NCI-H2171 (cell line): Measurements from ENCODE around the gene NR0B2.

Experiments used
- DNase-seq: peaks from one replicate; lab custom pipeline; 2025; lab: John Stamatoyannopoulos, UW

Gene NR0B2

DNA sequence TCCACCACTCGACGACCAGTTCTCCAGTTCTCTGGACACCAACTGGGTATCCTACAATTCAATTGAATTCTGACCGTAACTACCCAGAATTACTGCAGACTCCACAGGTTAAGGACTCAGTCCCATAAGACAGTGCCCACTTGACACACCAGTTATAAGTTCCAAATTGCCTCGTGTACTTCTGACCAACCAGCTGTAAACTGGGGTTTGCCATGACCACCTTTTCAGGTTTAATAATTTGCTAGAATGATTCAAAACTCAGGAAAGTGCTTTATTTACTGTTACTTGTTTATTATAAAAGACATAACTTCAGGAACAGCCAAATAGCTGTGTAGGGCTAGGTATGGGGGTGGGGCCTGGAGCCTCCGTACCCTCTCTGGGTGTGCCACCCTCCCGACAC, 23.0 kb upstream of the NR0B2 start:
- no peak for DNase-seq

DNA sequence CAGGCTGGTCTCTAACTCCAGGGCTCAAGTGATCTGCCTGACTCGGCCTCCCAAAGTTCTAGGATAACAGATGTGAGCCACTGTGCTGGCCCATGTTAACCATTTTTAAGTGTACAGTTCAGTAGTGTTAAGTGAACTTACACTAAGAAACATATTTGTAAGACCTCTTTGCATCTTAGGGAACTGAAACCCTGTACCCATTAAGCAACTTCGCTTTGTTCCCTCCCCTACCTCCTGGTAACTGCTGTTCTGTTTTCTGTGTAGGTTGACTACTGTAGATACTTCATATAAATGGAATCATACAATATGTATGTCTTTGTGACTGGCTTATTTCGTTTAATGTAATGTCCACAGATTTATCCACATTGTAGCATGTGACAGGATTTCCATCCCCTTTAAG, 18.8 kb upstream of the NR0B2 start:
- no peak for DNase-seq

DNA sequence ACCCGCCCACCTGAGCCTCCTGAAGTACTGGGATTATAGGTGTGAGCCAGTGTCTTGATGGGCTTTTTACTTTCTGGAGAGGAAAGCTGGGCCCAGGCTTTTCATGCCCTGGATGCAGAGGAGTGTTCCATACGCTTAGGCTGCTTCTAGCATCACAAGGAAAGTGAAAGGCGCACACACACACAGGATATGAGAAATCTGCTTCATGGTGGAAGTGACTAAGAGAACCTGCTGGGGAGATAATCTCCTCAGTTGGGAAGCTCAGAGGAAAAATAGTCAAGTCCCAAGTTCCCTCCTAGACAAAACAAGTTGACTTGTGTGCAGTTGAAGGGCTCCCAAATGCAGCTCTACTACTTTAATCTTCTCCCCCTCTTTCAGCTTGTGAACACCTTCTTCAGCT, 9.9 kb upstream of the NR0B2 start:
- DNase-seq, result no peak

DNA sequence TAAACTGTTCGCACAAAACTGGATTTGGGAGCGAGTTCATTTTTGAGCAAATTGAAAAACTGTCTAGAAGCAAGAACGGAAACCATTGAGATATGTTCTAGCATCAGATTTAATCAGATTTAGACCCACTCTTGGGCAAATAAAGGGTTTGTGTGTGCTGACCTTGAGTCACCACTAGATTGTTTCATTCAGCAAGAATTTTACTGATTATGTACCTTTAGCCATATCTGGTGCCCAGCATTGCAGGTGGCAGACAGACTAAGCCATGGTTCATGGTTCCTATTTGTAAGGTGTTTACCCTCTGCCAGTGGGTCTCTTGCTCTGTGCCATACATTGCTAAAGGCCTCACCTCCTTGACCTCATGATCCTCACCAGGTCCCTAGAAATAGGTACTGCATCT, 9.1 kb upstream of the NR0B2 start:
- no peak for DNase-seq

DNA sequence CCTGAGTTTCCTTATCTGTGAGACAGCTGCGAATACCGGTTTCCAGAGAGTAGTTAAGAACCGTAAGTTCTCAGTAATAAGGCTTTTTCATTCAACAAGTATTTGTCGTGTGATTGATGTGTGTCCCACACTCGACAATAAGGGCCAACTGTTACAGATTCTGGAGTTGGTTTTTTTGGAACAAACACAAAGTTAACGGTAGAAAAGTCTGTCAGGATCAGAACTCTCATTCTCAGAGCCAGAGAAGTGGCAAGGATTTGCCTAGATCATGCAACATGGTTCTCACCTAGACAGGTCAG, 8.6 kb upstream of the NR0B2 start:
- no peak for DNase-seq

DNA sequence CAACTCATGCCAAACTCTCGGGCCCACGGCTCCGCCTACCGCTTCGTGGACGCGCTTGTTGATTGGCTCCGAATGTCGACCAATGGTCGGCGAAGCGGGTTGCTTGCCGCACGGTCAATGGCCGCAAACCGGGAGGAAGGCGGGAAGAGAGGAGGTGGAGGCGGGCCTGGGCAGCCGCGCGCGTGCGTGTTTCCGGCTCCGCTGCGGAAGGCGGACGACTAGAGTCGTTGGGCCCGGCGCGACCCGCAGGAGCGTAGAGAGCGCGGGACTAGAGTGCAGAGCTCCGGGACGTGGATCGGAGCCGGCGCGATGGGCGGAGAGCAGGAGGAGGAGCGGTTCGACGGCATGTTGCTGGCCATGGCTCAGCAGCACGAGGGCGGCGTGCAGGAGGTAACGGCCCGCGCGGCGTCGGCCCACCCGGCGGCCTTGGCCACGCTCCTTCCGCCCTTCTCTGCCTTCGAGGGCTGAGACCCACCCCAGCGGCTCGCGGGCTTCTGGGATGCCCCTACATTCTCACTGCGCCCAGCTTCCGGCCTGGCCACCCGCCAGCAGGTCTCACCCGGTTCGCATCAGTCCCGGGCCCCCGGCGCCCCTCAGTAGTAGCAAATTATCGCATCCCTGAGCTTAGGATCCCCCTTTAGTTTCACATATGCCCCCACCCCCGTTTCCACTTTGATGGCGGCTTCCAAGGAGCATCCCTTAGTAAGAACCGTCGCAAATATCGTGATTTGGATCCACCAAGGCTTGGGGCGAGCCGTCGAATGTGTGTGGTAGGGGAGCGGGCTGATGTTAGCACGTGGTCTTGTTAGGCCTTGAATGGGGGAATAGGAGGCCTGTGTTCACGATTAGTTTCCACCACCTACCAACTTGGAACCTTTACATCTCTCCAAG, 8.0 kb upstream of the NR0B2 start, which contains the start of gene NUDC:
Gene NUDC (plus strand): TSS at position 204 of the 891 bp plus-strand sequence. CDS start 106 bp downstream, at position 310.
- peak; percentile 97 for DNase-seq

DNA sequence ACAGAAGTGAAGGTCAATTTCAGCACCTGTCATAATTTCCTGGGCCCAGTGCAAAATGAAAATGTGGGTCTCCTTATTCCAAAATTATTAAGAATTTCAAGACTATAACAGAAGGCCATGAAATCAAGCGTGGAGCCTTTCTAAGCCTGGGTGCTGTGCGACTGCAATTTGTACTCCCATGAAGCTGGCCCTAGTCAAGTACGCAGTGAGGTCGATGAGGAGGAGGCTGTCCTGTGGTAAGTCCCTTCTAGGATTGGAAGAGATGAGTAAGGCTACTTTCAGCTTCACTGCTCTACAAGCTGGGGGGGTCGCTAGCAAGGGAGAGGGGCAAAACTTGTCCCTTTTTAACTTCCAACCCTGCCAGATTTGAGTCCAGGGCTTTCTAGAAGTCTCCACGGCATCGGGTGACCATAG, 7.4 kb upstream of the NR0B2 start:
- DNase-seq, result no peak

DNA sequence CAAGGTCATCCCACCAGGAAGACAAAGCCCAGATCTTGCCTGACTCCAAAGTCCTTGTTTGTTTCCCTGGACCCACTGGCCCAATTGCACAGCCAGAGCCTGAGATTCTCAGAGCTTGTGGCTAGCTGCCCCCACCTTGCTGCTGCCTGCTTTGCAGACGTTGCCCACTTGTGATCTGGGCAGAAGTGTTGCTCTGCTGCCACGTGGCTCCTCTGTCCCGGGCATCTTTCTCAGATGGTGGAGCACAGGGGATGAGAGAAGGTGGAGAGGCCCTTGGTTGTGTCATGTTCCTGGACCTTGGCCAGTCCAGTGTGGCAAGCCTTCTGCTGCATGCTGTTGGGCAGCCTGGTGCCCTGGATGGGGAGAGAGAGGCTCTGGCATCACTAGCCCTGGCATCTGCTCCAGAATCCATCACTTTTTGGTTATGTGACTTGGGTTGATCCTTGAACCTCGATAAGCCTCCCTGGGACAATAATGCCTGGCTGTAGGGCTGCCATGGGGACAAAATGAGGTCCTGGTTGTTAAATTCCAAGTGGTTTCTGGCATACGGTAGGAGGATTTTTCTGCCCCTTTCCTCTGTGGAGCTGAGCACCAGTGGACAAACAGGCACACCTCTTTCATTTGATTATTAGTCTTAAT, 1.5 kb upstream of the NR0B2 start:
- DNase-seq, result no peak

DNA sequence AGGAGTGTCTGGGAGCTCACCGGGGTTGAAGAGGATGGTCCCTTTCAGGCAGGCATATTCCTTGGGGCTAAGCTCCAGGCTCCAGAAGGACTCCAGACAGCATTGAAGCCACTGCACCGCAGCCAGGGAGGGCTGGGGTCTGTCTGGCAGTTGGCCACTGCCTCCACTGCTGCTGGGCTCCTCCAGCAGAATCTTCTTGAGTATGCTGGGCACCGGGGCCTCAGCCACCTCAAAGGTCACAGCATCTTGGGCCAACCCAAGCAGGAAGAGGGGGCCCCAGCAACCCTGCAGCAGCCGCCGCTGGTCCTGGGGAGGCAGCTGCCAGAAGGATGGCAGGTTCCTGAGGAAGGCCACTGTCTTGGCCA, 404 bp downstream of the NR0B2 start:
- DNase-seq, result no peak

DNA sequence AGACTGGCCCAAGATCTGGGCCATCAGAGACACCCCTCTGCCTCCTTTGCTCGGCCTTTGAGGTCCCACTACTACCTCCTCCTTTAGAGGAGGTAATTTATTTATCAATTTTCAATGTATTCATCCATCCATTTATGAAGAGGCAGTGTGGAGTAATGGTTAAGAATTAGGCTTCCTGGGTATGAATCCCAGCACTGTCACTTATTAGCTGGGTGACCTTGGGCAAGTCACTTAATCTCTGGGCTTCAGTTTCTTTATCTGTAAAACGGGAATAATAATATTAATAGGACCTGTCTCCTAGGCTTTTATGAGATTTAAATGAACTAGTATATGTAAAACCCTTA, 1.7 kb downstream of the NR0B2 start:
- DNase-seq, result no peak

DNA sequence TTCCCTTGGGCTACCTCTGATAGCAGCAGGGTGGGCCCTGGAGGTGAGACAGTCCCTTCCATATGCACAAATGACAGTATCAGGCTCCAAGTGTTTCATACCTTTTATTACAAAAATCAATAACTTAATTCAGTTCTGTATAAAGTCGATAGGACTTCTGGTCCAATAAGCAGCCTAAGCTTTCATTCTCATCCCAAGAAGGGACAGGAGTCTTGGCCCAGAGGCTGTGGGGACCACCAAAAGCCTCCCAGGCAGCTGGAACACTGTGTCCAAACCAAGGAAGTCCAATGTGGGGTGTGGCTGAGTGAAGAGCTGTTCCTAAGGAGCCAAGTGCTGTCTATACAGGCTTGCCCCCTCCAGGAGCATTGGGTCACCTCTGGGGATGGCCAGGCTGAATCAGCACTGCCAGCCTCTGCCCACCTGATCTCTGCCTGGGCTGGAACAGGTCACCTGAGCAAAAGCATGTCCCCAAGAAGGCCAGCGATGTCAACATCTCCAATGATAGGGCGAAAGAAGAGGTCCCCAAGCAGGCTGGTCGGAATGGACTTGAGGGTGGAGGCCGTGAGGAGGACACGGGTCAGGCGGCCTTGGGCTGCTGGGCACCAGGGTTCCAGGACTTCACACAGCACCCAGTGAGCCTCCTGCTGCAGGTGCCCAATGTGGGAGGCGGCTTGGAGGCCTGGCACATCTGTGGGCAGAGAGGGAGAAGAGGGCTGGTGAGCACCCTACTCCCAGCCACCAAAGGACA, 2.2 kb downstream of the NR0B2 start:
- no peak for DNase-seq

DNA sequence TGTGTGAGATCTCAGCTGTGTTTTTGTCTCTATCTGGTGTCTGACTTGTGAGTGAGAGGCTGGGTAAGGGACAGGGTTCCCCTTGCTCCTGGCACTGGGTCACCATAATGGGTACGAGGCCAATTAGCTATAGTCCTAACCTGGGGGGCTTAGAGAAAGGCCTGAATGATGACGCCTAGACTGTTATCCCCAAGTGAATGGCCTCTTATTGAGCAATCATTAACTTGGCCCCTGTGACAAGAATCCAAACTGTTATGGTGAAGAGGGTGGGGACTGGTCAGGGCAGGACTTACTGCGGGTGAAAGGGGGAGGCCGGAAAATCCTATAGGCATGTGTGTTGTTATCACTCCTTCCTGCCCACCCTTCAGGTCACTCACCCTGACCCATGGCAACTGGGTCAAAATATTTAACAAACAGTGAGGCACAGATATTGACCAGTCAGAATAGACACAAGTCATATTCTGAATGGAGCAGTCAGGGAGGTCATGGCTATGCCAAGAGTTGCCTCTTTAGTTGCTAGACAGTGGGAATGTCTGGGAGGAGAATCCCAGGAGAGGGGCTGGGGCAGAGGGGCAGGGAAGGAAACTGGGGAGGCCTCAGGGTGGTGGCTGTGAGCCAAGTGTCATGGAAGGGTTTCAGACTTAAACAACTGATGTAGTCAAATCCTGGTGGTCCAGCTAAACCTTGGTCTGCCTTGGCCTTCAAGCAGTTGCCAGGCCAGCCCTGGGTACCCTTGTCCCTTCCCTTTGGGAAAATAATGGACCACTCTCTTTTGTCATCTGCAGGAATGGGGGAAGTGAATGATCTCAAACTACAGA, 3.2 kb downstream of the NR0B2 start:
- no peak for DNase-seq

DNA sequence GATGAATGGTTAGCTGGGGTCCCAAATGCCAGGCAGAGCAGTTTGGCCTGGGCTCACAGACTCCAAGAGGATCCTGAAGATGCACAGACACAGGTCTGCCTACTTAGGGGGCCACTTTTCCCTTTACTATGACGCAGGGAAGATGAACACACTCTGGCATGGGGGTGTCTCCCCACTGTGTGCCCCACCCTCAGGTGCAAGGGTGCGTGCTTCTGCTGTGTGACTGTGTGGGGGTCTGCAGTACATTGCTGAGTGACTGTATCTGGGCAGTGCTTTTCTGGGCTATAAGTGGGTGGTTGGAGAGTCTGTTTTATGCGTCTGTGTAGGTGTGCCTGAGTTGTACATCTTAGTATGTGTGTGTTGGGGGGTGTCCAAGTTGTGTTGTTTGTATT, 3.8 kb downstream of the NR0B2 start:
- DNase-seq, result no peak

DNA sequence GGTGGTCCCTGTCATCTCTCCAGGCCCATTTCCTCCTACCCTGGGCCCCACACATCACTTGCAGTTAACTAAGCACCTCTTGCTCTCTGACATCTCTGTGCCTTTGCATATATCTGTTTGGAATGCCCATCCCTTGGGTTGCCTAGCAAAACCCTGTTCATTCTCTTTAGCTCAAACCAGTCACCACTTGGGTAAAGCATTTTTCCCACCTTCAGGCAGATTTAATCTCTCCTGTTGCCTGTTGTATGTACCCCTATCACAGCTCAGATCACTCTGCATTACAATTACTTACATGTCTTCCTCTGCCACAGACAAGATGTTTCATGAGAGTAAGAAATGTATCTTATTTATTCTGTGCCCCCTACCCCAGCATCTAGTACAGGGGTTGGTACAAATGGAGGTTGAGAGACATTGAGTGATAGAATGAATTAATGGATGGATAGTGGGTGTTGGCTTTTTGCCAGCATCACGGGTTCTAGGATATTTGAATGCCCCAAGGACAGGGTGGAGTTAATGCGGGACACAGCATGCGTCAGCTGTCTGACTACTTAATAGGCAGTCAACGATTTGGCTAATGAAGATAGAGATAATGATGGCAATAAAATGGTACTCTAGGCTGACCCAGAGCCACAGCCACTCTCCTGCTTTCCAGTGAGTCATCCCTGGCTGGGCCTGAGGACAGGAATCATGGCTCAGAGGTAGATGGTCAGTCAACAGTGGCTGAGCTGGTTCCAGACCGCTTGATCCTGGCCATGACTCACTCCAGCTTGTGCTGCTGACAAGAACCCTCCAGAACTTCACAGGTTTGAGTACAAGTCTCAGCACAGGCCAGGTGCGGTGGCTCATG, 6.5 kb downstream of the NR0B2 start:
- DNase-seq, result no peak

DNA sequence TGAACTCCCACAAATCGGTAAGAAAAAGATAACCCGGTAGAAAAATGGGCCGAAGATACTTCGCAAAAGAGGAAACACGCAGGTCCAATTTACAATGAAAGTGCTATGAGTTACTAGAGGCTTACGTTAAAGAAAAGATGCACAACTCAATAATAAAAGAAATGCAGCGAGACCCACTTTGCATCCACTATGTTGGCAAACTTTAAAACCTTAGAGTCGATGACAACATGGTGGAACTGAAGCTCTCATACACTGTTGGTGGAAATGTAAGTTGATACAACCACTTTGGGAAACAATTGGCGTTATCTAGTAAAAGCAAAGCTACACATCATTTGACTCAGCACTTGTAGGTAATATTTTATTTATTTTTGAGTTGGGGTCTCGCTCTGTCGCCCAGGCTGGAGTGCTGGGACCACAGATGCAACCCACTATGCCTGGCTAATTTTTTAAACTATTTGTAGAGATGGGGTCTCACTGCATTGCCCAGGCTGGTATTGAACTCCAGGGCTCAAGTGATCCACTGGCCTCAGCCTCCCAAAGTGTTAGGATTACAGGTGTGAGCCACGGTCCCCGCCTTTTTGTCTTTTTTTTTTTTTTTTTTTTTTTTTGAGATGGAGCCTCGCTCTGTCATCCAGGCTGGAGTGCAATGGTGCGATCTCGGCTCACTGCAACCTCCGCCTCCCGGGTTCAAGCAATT, 12.8 kb downstream of the NR0B2 start:
- DNase-seq, result no peak

DNA sequence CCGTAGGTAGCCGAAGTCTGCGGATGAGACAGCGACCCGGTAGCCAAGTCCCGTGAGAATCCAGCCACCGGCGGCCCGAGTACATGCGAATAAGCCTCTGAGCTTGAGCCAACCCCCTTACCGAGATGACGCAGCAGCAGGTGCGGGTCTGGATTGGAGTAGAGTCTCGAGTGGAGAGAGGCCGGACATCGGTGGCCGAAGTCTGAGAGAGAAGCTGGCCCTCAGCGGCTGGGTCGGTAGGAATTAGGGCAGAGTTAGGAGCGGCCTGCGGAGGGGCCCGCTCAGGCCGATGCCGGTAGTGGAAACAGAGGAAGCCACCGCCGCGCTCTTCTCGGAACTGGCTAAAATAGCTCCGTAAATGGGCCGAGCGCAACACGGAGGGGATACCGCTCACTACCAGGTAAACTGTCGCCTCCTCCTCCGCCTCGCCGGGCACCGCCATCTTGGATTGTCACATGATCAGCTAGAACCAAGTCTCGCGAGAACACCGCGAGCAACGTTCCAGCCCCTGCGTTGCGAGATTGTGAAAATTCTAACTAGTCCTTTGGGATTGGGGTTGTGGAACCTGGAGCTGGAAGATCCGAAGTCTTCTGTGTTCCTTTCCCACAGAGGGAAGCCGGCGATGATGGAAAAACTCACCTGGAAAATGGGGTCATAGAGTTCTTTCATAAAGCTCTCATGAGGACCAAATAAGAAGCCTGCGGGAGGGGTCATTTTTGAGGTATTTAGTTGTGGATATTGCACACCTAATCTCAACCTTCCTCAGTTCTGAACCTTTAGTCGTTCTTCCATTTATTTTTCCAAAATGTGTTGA, 13.6 kb downstream of the NR0B2 start, which contains the start of gene GPATCH3:
Gene GPATCH3 (minus strand): TSS at position 467 of the 814 bp plus-strand sequence. CDS start 25 bp downstream, at position 442.
- DNase-seq, result peak; percentile 96

DNA sequence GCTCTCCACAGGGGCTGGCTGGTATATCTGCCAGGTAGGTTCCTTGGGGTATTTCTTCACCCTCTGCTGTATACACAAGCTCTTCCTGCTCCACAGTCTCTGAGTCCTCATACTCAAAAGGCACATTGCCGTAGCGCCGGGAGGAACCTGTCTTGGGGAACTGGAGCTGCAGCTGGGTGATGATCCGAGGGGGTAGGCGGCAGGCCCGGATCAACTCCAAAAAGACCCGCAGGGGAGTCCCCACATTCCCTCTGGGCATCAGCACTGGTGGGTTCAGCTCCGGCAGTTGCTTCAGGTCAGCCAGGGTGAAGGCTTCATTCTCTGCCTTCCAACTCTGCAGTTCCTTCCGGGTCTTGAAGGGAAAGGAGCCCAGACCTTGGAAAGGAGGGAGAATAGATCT, 16.4 kb downstream of the NR0B2 start:
- DNase-seq, result no peak

DNA sequence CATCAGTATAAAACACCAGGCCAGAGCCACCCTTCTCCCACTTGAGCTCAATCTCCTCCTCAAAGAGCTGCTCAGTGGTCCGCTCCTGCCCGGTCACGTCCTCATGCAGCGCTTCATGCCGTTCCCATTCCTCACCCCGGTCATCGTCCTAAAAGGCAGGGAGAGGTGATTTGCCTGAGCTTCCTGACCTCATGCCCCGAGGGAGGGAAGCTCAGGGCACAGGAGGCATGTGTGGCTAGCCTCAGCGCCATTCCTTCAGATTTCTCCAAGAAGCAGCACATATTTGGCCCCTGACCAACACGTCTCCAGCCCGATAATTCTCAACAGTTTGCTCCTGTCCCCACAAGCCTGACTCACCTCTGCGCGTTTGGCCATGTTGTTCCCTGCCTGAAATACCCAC, 19.5 kb downstream of the NR0B2 start:
- DNase-seq, result no peak

DNA sequence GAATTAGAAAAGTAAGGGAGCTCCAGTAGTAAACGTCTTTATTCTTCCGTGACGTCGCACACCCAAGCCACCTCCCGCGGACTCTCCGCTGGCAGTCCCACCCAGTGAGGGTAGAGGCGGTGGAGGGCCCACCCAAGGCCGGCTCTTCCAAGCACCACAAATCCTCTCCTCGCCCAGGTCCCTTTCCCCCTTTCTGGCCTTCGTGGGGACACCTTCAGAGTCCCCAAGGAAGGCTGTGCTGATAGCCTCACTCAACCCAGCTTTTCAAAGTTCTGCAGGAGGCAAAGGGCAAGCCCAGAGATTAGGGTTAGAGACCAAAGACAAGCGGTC, 23.3 kb downstream of the NR0B2 start:
- no peak for DNase-seq
